Measurements from ENCODE around the gene PLEK. TPM values are rescaled to one million over a fixed set of nuclear protein-coding genes. Genes with fewer than 3 reads are reported as not detected.

The PLEK gene
- total RNA-seq, 2 donors from 2014 or later, result not detected

DNA sequence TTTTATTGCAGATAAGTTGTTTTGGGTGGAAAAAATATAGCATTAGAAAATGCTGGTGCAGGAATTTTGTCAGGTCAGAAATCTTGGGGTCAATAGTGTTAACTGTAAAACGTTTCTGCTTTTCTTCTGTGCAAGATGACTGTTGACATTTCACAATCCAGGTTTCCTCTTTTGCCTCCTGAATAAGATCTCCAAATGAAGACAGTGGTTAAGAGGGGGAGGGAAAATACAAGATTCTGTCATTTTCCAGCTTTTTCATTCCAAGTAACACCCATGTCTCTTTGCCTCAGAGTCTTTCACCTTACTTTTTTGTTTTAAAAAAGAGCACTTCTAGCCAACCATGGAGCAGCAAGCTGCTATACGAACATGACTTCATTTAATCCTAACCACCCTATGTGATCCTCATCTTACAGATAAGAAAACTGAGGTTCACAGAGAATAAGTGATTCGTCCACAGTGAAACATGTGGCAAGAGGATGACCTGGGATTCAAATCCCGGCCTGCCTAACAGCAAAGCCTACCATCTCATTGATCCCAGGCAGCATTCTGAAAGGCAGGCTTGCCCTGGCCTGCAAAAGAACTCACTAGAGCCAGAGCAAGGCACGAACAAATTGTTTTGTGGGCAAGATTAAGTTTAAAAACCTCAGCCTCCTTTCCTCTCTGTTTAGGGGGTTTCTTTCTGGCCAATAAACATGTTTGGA is 3.0 kb downstream of the PLEK start:
- no peaks in the 10 kb centered on the region for H3K9me3 Mint-ChIP-seq
- H3K9ac ChIP-seq (ENCODE audit: extremely low read depth, low read length, poor library complexity, severe bottlenecking), result no peak overlapping the region
- WGBS, 2 experiments (ENCODE audit: insufficient coverage in 1 of 2, insufficient read length in 1 of 2), result 78 to 100% methylated on average over 1 to 5 of the region's 5 CpGs

GRCh38 chr2:68368654-68369336 is 3.7 kb downstream of the PLEK start:
- TF ChIP-seq, protein P1, sequence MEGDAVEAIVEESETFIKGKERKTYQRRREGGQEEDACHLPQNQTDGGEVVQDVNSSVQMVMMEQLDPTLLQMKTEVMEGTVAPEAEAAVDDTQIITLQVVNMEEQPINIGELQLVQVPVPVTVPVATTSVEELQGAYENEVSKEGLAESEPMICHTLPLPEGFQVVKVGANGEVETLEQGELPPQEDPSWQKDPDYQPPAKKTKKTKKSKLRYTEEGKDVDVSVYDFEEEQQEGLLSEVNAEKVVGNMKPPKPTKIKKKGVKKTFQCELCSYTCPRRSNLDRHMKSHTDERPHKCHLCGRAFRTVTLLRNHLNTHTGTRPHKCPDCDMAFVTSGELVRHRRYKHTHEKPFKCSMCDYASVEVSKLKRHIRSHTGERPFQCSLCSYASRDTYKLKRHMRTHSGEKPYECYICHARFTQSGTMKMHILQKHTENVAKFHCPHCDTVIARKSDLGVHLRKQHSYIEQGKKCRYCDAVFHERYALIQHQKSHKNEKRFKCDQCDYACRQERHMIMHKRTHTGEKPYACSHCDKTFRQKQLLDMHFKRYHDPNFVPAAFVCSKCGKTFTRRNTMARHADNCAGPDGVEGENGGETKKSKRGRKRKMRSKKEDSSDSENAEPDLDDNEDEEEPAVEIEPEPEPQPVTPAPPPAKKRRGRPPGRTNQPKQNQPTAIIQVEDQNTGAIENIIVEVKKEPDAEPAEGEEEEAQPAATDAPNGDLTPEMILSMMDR (conservative IDR thresholded peaks at IDR 0.05), result no peak
- H3K36me3 ChIP-seq (ENCODE audit: control insufficient read depth, insufficient read depth, low read length), result no peaks in the 10 kb centered on the region
- peak overlapping the region; percentile 72 for H3K27ac ChIP-seq (ENCODE audit: low read depth, low read length)
- no peak overlapping the region for H3K9ac ChIP-seq (ENCODE audit: extremely low read depth, low read length, poor library complexity, severe bottlenecking)
- no peak overlapping the region for H3K27ac Mint-ChIP-seq
- H3K4me1 Mint-ChIP-seq, result peaks cover 7% of the 10 kb centered on the region
- H3K4me1 ChIP-seq (ENCODE audit: control insufficient read depth, insufficient read depth, low read length), result no peaks in the 10 kb centered on the region
- H3K4me3 Mint-ChIP-seq, result no peak overlapping the region
- no peaks in the 10 kb centered on the region for H3K27me3 Mint-ChIP-seq (ENCODE audit: insufficient read depth)
- H3K4me3 ChIP-seq (ENCODE audit: low read length), result no peak overlapping the region
- H3K27me3 ChIP-seq (ENCODE audit: control insufficient read depth, insufficient read depth, low read length, poor library complexity, severe bottlenecking), result no peaks in the 10 kb centered on the region
- DNase-seq, result no peak
- H3K9me3 Mint-ChIP-seq, result no peaks in the 10 kb centered on the region
- no peaks in the 10 kb centered on the region for H3K36me3 Mint-ChIP-seq (ENCODE audit: low read depth)
- no peaks in the 10 kb centered on the region for H3K9me3 ChIP-seq (ENCODE audit: control insufficient read depth, low read length)
- WGBS, 2 experiments (ENCODE audit: insufficient coverage in 1 of 2, insufficient read length in 1 of 2), result 88 to 93% methylated on average over 4 to 6 of the region's 6 CpGs

More for the DNA sequence above, 3.0 kb downstream of the PLEK start:
- no peaks in the 10 kb centered on the region for H3K9me3 ChIP-seq (ENCODE audit: control insufficient read depth, low read length)
- no peak overlapping the region for H3K27ac Mint-ChIP-seq
- no peaks in the 10 kb centered on the region for H3K36me3 Mint-ChIP-seq (ENCODE audit: low read depth)
- H3K4me1 ChIP-seq (ENCODE audit: control insufficient read depth, insufficient read depth, low read length), result no peaks in the 10 kb centered on the region
- no peak for DNase-seq
- peak overlapping the region; percentile 72 for H3K27ac ChIP-seq (ENCODE audit: low read depth, low read length)
- no peak overlapping the region for H3K4me3 ChIP-seq (ENCODE audit: low read length)
- no peaks in the 10 kb centered on the region for H3K36me3 ChIP-seq (ENCODE audit: control insufficient read depth, insufficient read depth, low read length)
- peaks cover 2% of the 10 kb centered on the region for H3K27me3 Mint-ChIP-seq (ENCODE audit: insufficient read depth)
- no peaks in the 10 kb centered on the region for H3K27me3 ChIP-seq (ENCODE audit: control insufficient read depth, insufficient read depth, low read length, poor library complexity, severe bottlenecking)
- peaks cover 7% of the 10 kb centered on the region for H3K4me1 Mint-ChIP-seq
- H3K4me3 Mint-ChIP-seq, result no peak overlapping the region
- TF ChIP-seq, protein P1 (conservative IDR thresholded peaks at IDR 0.05), result no peak

DNA sequence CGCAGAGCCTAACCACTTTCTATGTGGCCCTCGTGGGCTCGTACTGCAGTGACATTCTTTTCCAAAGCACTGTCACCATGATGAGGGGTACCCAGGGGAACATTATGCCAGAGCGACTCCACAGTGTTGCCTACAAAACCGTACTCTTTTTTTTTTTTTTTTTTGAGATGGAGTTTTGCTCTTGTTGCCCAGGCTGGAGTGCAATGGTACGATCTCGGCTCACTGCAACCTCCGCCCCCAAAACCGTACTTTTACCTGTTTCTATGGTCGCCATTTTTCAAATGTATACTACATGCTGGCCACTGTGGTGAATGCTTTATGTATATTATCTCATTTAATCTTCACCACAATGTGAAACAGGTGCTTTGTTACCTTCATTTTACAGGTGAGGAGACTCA is 4.3 kb downstream of the PLEK start:
- no peak overlapping the region for H3K4me3 Mint-ChIP-seq
- 74 to 84% methylated on average over 4 to 10 of the region's 10 CpGs for WGBS, 2 experiments (ENCODE audit: insufficient coverage in 1 of 2, insufficient read length in 1 of 2)

More for the DNA sequence above, 4.3 kb downstream of the PLEK start:
- Histone ChIP-seq H3K4me1 (ENCODE audit: control insufficient read depth, insufficient read depth, low read length) (no peaks in the 10 kb centered on the region), H3K36me3 (ENCODE audit: control insufficient read depth, insufficient read depth, low read length) (no peaks in the 10 kb centered on the region), H3K27me3 (ENCODE audit: control insufficient read depth, insufficient read depth, low read length, poor library complexity, severe bottlenecking) (no peaks in the 10 kb centered on the region), H3K4me3 (ENCODE audit: low read length) (no peak overlapping the region), H3K9ac (ENCODE audit: extremely low read depth, low read length, poor library complexity, severe bottlenecking) (no peak overlapping the region), H3K27ac (ENCODE audit: low read depth, low read length) (no peak overlapping the region), H3K9me3 (ENCODE audit: control insufficient read depth, low read length) (no peaks in the 10 kb centered on the region)
- Mint-ChIP-seq H3K9me3 (no peaks in the 10 kb centered on the region), H3K4me1 (peaks cover 7% of the 10 kb centered on the region), H3K36me3 (ENCODE audit: low read depth) (no peaks in the 10 kb centered on the region), H3K27ac (no peak overlapping the region), H3K27me3 (ENCODE audit: insufficient read depth) (no peaks in the 10 kb centered on the region)
- TF ChIP-seq, protein P1 (conservative IDR thresholded peaks at IDR 0.05), result no peak
- no peak for DNase-seq
